Measurements from ENCODE around the gene MRPS6. TPM values are rescaled to one million over a fixed set of nuclear protein-coding genes. Genes with fewer than 3 reads are reported as not detected.

Gene MRPS6
- total and polyA plus RNA-seq, 9 donors: 19.1 to 104 (median 46.5) TPM

- no peaks in the 10 kb centered on the region for H3K4me1 ChIP-seq (ENCODE audit: insufficient read depth)
- no peak for TF ChIP-seq CTCF (IDR thresholded peaks at IDR 0.05)
- no peak for TF ChIP-seq POLR2A (IDR thresholded peaks at IDR 0.05)
- TF ChIP-seq EP300 (IDR thresholded peaks at IDR 0.05): no peak
- intact Hi-C loops (cut with DNase I): no loop called here
- no peak for DNase-seq
- no peak overlapping the region for H3K27ac ChIP-seq
- no peaks in the 10 kb centered on the region for H3K27me3 ChIP-seq
- H3K4me3 ChIP-seq: no peak overlapping the region
- H3K36me3 ChIP-seq: no peaks in the 10 kb centered on the region
- no peaks in the 10 kb centered on the region for H3K9me3 ChIP-seq
- 83 to 88% (median 84%) methylated on average over 6 of the region's 6 CpGs for WGBS, 3 donors
Observed at GRCh38 chr21:34046917-34047316, 26.5 kb upstream of the MRPS6 start.

- intact Hi-C loops (cut with DNase I): no loop called here
- Histone ChIP-seq H3K36me3 (no peaks in the 10 kb centered on the region), H3K9me3 (no peaks in the 10 kb centered on the region), H3K4me3 (no peak overlapping the region), H3K27me3 (no peaks in the 10 kb centered on the region), H3K4me1 (ENCODE audit: insufficient read depth) (no peaks in the 10 kb centered on the region), H3K27ac (no peak overlapping the region)
- DNase-seq: no peak
- TF ChIP-seq CTCF (IDR thresholded peaks at IDR 0.05) (no peak), EP300 (IDR thresholded peaks at IDR 0.05) (no peak), POLR2A (IDR thresholded peaks at IDR 0.05) (no peak)
Observed at GRCh38 chr21:34047835-34048234, 25.5 kb upstream of the MRPS6 start.

GRCh38 chr21:34052171-34052570 lies 21.2 kb upstream of the MRPS6 start:
- Histone ChIP-seq H3K4me3 (no peak overlapping the region), H3K27me3 (no peaks in the 10 kb centered on the region), H3K27ac (no peak overlapping the region), H3K36me3 (no peaks in the 10 kb centered on the region), H3K9me3 (no peaks in the 10 kb centered on the region), H3K4me1 (ENCODE audit: insufficient read depth) (no peaks in the 10 kb centered on the region)
- WGBS, 3 donors: 66 to 78% (median 77%) methylated on average over 5 of the region's 5 CpGs
- TF ChIP-seq EP300 (IDR thresholded peaks at IDR 0.05) (no peak), POLR2A (IDR thresholded peaks at IDR 0.05) (no peak), CTCF (IDR thresholded peaks at IDR 0.05) (no peak)
- intact Hi-C loops (cut with DNase I): no loop called here
- no peak for DNase-seq

DNA sequence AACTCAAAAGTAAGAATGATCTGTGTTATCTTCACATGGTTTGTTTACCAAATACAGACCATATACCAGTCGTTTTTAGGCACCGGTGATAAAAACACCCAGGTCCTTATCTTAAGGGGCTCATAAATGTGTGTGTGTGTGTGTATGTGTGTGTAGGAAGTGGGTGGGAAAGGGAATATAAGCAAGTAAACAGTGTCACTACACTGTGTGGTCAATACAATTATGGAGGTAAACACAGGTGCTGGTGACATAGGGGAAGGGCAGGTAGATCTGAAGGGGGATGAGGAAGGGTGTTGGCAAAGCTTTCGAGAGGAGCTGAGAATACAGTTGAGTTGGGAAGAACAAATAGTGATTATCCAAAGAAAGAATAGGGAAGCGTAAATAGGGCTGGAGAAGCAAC lies 19.1 kb upstream of the MRPS6 start:
- Histone ChIP-seq H3K9me3 (no peaks in the 10 kb centered on the region), H3K27me3 (no peaks in the 10 kb centered on the region), H3K4me3 (no peak overlapping the region), H3K36me3 (no peaks in the 10 kb centered on the region), H3K4me1 (ENCODE audit: insufficient read depth) (no peaks in the 10 kb centered on the region), H3K27ac (no peak overlapping the region)
- WGBS, 3 donors: 72 to 79% (median 73%) methylated on average over 4 of the region's 4 CpGs
- intact Hi-C loops (cut with DNase I): no loop called here
- no peak for DNase-seq
- TF ChIP-seq EP300 (IDR thresholded peaks at IDR 0.05) (no peak), POLR2A (IDR thresholded peaks at IDR 0.05) (no peak), CTCF (IDR thresholded peaks at IDR 0.05) (no peak)

- intact Hi-C loops (cut with DNase I): no loop called here
- no peak for TF ChIP-seq POLR2A (IDR thresholded peaks at IDR 0.05)
- TF ChIP-seq EP300 (IDR thresholded peaks at IDR 0.05): no peak
- no peak for TF ChIP-seq CTCF (IDR thresholded peaks at IDR 0.05)
- no peak for DNase-seq
- H3K36me3 ChIP-seq: no peaks in the 10 kb centered on the region
- H3K27ac ChIP-seq: no peak overlapping the region
- H3K4me3 ChIP-seq: no peak overlapping the region
- no peaks in the 10 kb centered on the region for H3K27me3 ChIP-seq
- WGBS, 3 donors: 92 to 95% (median 94%) methylated on average over 5 of the region's 5 CpGs
- no peaks in the 10 kb centered on the region for H3K9me3 ChIP-seq
- H3K4me1 ChIP-seq (ENCODE audit: insufficient read depth): no peaks in the 10 kb centered on the region
Observed at GRCh38 chr21:34055615-34056014, 17.8 kb upstream of the MRPS6 start.
